ENCODE data around the gene JAM3.

JAM3 gene

DNA sequence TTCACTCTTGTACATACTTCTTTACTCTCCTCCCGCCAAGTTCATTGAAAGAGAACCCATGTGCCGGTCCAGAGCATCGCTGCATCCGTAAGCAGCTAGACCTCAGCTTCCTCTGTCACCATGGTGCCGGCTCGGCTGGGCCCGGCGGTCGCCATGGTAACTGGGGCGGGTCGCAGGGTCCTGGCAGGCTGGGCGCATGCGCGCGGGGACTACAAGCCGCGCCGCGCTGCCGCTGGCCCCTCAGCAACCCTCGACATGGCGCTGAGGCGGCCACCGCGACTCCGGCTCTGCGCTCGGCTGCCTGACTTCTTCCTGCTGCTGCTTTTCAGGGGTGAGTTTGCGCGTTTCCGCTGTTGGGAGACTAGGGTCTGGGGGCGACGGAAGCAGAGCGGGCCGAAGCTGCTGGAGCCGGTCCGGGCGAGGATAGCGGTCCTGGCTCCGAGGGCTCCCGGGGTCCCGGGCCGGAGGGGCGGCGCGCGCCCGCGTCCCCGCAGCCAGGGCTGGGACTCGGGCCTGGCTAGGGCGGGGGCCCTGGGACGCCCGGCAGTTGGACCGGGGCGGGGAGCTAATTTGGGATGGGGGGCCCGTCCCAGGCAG, at the start of gene JAM3:
Gene JAM3, plus strand, starts transcription at position 244 of the 597 bp plus-strand sequence. Its CDS starts 12 bp downstream, at position 256.
- intact Hi-C loops (cut with DNase I): loop anchor here (2.0 kb wide), 1 partner anchor 56 kb away; no protein-coding TSS in a partner anchor
- peak; percentile 92 to 100 (median 98) for DNase-seq

DNA sequence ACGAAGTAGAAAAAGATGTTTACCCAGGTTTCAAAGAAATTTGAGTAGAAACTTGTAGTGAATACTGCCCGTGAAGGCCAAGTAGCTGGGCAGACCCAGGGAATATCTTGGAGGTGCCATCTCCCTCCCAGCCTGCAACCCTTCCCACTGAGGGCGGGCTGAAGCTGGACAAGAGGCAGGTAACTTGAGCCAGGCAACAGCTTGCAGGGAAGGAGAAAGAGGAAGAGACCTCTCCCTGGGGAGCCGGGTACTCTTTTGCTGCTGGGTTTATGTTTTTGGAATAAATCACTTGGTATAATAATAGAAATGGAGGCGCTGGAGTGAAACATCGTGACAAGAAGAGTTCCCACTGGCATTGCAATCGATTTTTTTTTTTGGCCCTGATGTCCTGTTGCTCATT, 49.4 kb upstream of the JAM3 start:
- intact Hi-C loops (cut with DNase I): loop anchor here (10.0 kb wide), 1 partner anchor 55 kb away; no protein-coding TSS in a partner anchor

DNA sequence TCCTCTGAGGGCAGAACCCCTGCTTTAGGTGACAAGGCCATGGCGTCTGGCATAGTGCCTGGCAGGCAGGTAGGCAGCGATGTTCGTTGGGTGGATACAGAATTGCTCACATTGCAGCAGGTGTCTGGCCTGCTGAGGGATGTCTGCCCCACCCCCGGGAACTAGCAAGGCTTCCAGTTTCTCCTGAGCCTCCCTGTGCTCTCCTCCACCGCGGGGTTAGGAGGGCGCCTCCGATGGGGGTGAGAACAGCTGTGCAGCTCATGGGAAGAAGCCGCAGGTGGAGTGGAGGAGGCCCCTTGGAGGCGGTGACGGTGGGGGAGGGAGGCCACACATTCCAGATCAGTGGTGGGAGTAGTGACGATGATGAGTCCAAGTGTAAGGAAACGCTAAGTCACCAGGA, 48.3 kb upstream of the JAM3 start:
- intact Hi-C loops (cut with DNase I): no loop called here
- DNase-seq: peak in 14 of 42 donors; percentile 41 to 77 (median 52)

More for the DNA sequence above, 49.4 kb upstream of the JAM3 start:
- peak in 1 of 42 donors; percentile 36 for DNase-seq

DNA sequence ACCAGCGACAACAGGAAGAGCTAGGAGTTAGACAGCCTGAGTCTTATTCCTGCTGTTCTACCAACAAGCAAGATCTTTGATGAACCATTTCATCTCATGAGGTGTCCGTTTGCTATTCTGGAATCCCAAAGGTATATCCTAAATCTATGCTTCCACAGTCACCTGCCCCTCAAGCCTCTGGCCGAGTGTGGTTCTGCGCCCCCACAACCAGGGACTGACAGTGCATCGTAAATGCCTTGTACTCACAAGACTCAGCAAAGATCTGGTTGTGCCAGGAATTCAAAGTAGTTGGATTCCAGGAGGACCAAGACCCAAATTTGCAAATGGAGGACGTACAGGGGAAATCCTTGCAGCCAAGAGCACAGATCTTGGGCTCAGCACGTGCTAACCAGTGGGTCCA, 47.5 kb upstream of the JAM3 start:
- no peak for DNase-seq
- intact Hi-C loops (cut with DNase I): no loop called here

DNA sequence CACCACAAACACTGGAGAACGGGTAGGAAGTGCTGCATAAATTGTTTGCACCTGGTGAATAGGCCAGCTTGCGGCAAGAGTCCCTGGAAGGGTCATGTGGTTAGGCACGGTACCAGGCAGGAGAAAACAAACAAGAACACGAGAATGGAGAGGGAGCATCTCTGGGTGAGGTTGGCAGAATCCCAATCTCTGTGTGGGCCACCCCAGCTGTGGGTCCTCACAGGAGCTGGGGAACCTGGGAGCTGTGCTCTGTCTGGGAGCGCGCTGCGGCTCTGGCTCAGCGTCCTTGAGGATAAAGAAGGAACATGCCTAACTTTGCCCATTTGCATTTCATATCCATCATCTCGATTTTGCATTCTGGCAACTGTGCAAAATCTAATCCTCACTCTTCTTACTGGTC, 46.1 kb upstream of the JAM3 start:
- intact Hi-C loops (cut with DNase I): no loop called here
- peak in 1 of 42 donors; percentile 35 for DNase-seq

DNA sequence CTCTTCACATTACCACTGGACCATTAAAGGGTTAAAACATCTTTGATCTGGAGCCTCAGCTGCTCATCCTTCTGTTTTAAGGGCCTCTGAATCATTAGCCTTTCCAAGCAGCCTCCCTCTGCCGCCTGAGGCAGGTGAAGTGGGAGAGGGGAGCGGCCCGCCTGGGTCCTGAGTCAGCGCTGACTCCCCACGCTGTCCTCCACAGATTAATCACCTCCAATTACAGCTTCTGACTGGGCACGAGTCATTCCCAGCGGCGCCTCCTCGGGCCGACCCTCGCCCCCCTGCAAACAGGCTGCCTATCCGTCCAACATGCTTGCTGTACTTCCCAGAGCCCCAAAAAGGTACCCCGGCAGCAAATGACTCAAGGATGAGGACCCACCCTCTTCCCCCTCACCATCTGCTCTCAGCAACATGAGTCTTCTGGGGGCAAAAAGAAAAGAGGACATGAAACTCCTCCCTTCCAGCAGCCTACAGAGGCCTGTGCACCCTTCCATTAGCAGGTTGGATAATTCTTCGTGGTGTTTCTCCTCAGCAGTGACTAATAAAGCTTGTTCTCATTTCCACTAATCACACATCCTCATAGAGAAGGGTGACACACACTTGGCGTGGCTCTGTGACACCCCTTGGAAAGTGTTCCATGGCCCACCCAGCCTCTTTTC, 44.3 kb upstream of the JAM3 start:
- intact Hi-C loops (cut with DNase I): no loop called here
- peak in 6 of 42 donors; percentile 25 to 74 (median 66) for DNase-seq

DNA sequence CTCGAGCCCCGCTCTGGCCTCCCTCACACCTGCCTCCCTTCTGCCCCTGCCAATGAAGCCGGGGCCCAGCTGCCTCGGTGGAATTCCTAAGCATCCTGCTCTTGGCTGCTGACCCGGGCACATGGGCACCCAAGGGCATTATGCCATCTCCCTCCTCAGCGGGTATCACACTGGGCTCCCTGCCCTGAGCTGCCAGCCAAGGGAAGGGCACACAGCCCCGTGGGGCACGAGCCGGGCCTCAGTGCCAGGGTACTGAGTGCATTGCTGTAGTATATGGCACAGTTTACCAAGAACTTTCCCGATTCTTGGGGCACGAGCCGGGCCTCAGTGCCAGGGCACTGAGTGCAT, 43.8 kb upstream of the JAM3 start:
- intact Hi-C loops (cut with DNase I): no loop called here

DNA sequence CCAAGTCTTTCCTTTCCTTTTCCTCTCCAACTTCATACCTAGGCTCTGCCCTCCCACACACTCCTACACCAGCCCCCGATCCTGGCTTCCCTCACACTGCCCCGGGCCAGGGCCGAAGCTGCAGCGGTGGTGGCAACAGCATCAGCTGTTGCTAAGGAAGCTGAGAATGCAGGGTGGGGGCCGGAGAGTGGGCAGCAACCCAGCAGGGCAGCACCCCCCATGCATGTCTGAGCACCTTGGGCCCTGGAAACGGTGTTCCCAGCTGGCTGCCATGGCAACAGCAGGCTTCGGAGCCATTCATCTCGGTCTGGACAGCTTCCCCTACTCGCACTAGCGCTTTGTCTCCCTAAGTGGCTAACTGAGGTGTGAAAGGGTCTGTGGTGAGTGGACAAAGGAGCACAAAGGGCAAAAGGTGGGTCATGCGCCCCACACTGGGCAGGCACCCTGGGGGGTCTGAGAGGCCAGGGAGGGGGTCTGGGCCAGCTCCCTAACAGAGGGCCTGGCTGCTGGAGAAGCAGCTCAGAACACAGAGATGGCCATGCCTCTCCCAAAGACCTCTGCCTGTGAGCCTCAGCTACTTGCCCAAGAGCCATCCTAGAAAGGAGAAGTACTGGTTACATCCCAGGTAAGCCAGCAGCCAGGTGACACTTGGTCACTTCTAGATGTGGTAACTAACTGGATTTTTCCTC, 42.1 kb upstream of the JAM3 start:
- intact Hi-C loops (cut with DNase I): no loop called here
- DNase-seq: peak in 11 of 42 donors; percentile 35 to 68 (median 48)

More for the DNA sequence above, 43.8 kb upstream of the JAM3 start:
- peak in 38 of 42 donors; percentile 42 to 88 (median 71) for DNase-seq

DNA sequence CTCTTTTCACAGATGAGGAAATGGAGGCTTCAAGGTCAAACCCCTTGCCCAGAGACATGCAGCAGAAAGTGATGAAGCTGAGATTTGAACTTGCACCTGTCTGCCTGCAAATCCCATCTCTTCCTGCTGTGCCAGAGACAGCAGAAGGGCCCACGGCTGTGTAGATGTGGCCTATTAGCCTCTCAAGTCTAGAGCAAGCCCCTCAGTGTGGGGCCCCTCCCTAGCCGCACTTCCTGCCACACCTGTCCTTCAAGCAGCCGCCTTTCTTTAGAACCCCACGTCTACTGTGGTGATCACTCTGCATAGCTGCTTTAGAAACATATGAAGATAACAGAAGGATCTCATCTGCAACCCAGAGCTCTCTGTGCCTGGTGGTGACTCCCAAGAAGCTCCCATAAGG, 41.2 kb upstream of the JAM3 start:
- intact Hi-C loops (cut with DNase I): no loop called here
- no peak for DNase-seq

DNA sequence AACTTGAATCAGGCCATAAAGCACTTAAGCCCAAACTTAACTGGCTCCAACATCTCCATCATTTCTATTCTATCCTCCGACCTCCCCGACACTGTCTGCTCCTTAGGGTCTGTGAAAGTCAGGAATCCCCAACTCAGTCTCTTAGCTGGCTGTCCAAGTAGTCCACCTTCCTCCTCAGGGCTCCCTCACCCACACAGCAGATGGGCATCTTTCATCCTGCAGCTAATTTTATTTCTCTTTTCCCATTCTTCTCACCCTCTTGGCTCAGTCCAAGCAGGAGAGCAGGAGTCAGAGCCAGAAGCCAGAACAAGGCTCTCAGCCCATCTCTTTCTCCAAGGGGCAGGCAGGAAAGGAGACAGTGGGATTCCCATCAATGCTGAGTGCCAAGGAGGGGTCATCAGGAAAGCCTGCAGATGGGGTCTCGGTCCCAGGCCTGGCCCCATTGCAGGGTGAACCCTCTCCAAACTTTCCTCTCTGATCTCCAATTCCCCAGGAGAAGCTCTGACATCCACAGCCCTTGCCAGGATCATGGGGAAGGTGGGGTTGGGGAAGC, 40.4 kb upstream of the JAM3 start:
- DNase-seq: peak in 1 of 42 donors; percentile 30
- intact Hi-C loops (cut with DNase I): no loop called here

DNA sequence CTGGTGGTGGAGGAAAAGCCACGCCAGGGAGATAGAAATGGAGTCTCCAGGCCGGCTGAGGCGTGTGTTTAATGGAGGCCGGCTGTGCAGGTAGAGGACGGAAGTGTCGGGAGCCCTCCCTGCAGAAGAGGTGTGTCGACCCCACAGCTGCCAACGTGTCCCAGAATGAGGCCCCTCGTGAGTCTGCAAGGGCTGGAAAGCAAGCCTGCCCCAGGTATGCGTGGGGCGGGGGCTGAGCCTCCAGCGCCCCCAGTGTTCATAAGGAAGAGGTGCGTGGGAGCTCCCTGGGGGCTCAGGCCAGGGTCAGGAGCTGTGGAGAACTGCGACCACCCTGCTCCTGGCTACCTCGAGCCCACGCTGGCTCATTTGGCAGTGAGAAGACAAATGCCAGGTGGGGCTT, 38.0 kb upstream of the JAM3 start:
- no peak for DNase-seq
- intact Hi-C loops (cut with DNase I): loop anchor here (5.0 kb wide), 1 partner anchor 74 kb away; the partner anchor contains the start of gene IGSF9B

DNA sequence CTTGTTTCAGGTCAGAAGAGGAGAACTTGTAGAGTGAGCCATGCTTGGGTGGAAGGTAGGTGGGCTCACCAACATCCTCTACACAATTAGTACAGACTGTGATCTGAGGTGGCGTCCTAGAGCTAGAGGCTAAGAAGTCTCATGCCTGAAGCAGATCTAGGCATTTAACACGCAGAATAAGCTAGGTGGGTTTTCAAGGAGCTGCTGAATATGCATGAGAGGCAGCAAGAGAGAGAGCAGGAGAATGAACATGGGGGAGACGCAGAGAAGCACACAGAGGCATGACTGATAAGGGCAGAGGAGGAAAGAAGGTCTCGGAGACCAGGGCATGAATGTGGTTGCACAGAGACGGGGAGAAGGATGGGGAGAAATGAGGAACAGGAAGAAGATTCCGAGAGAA, 36.8 kb upstream of the JAM3 start:
- peak in 5 of 42 donors; percentile 34 to 59 (median 54) for DNase-seq
- intact Hi-C loops (cut with DNase I): loop anchor here (5.0 kb wide), 1 partner anchor 75 kb away; the partner anchor contains the start of gene IGSF9B

DNA sequence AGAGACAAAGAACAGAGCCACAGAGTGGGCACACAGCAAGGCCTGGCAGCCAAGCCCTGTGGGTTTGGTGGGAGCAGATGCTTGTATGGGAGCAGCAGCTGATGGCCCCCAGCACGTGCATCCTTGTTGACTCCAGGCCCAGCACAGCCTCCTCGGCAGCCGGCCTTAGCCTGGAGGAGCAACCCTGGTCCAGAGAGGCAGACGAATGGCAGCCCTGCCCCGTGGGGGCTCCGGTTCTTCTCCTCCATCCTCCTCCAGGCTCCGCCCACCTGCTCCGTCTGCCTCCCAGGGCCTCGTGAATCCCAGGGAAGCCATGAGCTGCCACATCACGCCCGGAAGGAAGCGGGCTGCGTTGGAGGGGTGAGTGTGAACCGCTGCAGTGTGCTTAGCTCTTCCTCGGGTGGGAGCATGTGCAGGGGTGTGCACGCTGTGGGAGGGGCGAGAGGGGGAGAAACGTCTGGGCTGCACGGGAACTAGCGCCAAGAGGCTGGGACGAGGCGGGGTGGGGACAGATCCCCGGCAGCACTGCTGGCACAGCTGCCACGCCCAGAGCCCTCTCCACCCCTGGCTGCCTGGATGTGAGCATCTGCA, 36.3 kb upstream of the JAM3 start:
- intact Hi-C loops (cut with DNase I): loop anchor here (5.0 kb wide), 1 partner anchor 75 kb away; the partner anchor contains the start of gene IGSF9B
- DNase-seq: peak; percentile 49 to 91 (median 82)

DNA sequence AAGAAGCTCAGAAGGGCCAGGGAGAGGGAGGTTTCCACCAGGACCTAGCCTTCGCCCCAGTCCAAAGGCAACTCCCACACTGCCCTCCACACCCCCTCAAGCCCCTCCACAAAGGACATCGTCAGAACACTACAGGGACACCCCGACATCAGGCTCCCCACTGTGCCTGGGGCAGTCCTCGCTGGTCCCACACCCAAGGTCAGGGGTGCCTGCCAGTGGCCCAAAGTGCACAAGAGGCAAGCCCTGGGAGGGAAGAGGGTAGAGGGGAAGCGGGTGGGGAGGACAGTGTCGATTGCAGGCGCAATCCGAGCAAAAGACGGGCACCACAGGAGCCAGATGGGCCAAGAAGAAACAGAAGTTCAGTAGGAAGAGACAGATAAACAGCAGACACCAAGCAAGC, 35.6 kb upstream of the JAM3 start:
- intact Hi-C loops (cut with DNase I): loop anchor here (5.0 kb wide), 1 partner anchor 76 kb away; the partner anchor contains the start of gene IGSF9B
- DNase-seq: peak in 1 of 42 donors; percentile 36

DNA sequence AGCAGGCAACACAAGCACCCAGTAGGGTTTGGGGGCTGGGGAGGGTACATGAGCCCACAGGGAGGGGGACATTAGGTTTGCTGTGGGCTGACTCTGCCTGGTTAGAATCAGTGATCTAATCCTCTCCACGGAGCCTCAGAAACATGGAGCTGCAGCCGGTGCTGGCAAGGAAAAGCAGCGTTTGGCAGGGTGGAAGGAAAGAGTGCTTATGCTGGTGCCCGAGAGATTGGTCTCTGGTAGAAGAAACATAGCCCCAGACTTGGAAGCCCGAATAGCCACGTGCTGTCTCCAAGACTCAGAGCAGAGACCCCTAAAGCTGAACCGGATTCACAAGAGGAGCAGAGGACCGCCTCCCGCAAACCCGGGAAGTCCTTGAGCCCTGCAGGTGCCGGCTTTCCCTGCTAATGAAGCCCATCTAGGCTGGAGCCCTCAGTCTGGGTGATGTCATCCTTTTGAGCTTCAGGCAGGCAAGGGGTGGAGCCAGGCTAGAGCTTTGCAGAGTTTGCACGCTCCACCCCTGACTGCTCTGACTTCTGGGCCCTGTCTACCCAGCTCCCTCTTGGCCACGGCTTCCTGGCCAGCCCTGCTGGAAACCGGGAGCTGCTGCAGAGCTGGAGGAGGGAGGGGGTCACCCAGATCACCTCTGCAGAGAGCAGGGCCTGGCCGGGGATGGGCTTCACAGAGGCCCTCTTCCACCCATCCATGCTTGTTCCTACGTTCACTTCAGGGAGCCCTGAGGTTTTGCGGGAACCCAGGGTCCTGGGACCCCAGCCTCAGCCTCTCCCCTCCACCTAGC, 35.0 kb upstream of the JAM3 start:
- intact Hi-C loops (cut with DNase I): loop anchor here (5.0 kb wide), 1 partner anchor 77 kb away; the partner anchor contains the start of gene IGSF9B
- peak; percentile 57 to 96 (median 84) for DNase-seq

DNA sequence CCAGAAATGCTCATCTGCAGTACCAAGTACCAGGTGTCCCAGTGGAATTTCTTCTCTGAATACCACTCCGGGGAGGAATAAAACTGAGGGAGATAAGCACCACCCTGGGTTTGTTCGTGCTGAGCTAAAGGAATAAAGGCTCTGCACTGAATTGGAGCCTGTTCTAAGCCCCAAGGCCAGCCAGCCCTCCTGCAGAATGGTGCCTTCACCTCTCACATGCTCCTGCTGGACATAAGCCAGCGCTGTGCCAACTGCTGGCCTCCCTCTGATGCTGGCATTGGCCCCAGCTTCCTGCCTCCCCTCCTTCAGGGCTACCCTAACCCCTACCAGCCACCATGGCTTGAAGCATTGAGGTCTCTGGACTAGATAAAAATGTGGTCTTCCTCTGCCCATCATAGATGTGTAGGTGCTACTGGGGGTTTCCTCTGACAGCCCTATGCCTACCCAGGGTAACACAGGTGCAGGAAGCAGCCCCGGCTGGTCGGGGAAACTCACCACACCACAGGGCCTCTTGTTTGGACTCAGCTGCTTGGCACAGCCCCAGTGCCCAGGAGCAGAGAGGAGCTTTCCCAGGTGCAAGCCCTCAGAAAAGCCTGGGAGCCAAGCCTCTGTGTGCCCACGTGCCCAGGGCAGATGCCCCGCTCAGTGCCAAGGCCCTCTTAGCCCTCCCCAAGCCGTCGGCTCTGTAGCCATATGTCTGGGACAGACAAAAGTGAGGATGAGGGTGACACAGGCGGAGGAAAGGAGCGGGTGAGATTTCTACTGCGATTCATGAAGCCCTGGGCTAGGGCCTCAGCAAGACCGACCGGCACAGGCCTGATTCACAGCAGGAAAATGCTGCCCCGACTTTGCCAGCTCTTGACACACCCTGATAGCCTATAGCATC, 34.1 kb upstream of the JAM3 start:
- DNase-seq: peak in 9 of 42 donors; percentile 17 to 60 (median 45)

DNA sequence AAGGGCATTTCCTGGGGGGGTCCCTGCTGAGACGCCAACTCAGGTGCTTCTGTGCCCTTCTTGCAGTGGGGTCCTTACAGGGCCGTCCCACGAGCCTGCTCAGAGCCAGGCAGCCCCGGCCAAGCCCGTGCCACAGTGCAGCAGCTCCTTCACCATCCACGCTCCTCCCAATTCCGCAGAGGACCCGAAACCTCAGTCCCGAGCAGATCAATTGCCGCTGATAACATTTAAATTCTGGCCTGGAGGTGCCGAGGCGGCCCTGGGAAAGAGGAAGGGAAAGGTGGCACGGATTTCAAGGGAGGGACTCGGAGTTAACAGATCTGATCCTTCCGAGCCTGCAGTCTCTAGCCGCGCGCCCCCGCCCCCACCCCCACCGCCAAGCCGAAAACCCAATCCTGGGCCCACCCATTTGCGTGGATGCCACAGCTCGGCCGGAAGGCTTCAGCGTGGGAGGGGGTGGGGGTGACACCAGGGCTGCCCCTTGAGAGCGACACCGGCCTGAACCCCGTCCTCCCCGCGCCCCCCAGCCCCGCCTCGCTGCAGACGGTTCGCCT, 32.3 kb upstream of the JAM3 start:
- peak in 2 of 42 donors; percentile 3 to 32 for DNase-seq
- intact Hi-C loops (cut with DNase I): no loop called here

More for the DNA sequence above, 34.1 kb upstream of the JAM3 start:
- intact Hi-C loops (cut with DNase I): loop anchor here (5.0 kb wide), 1 partner anchor 77 kb away; the partner anchor contains the start of gene IGSF9B
